ENCODE data around the gene TFE3.

TFE3 gene

GRCh38 chrX:49043220-49043986, at the start of gene TFE3:
Gene TFE3, minus strand, starts transcription at chrX:49043357. Its CDS starts 131 bp downstream, at chrX:49043226.
- peak; percentile 87 for DNase-seq

GRCh38 chrX:49089553-49089952, 46.4 kb upstream of the TFE3 start:
- DNase-seq, result no peak

GRCh38 chrX:49082271-49082871, 39.2 kb upstream of the TFE3 start:
- no peak for DNase-seq

- no peak for DNase-seq
These were observed 36.6 kb upstream of the TFE3 start, which contains the start of gene WDR45 for GRCh38 chrX:49079489-49080428. Gene WDR45, minus strand, starts transcription at chrX:49079887. Its CDS starts 1,792 bp downstream, at chrX:49078095.

- DNase-seq, result no peak
These were observed 34.8 kb upstream of the TFE3 start for GRCh38 chrX:49077941-49078340.

GRCh38 chrX:49075347-49075746, 32.2 kb upstream of the TFE3 start:
- DNase-seq, result no peak

GRCh38 chrX:49073601-49074575, 30.7 kb upstream of the TFE3 start, which contains the start of gene PRAF2:
Gene PRAF2, minus strand, starts transcription at chrX:49074002. Its CDS starts 15 bp downstream, at chrX:49073987.
- DNase-seq, result peak; percentile 31

GRCh38 chrX:49072712-49073095, 29.5 kb upstream of the TFE3 start:
- DNase-seq, result no peak

GRCh38 chrX:49071877-49072711, 28.9 kb upstream of the TFE3 start:
- no peak for DNase-seq

- no peak for DNase-seq
These were observed 27.8 kb upstream of the TFE3 start for GRCh38 chrX:49070988-49071387.

- DNase-seq, result no peak
These were observed 25.9 kb upstream of the TFE3 start for GRCh38 chrX:49069038-49069437.

- no peak for DNase-seq
These were observed 24.3 kb upstream of the TFE3 start for GRCh38 chrX:49067285-49068120.

- no peak for DNase-seq
These were observed 23.5 kb upstream of the TFE3 start for GRCh38 chrX:49066690-49067089.

GRCh38 chrX:49066278-49066677, 23.1 kb upstream of the TFE3 start:
- DNase-seq, result no peak

GRCh38 chrX:49064735-49065134, 21.6 kb upstream of the TFE3 start:
- DNase-seq, result no peak

- no peak for DNase-seq
These were observed 21.1 kb upstream of the TFE3 start for GRCh38 chrX:49064303-49064702.

GRCh38 chrX:49063715-49064114, 20.6 kb upstream of the TFE3 start:
- no peak for DNase-seq

- no peak for DNase-seq
These were observed 18.8 kb upstream of the TFE3 start for GRCh38 chrX:49061916-49062315.

GRCh38 chrX:49061490-49061889, 18.3 kb upstream of the TFE3 start:
- no peak for DNase-seq

GRCh38 chrX:49060914-49061313, 17.8 kb upstream of the TFE3 start:
- no peak for DNase-seq

Data from SIG-M5 (cell line).